ENCODE results near the gene SLC16A4. TPM values are rescaled to one million over a fixed set of nuclear protein-coding genes. Genes with fewer than 3 reads are reported as not detected.
A peak's percentile ranks its signal among the peaks of the same experiment; 100 is the strongest.
"Not testable (repeated sequence)": the region's sequence is repeated elsewhere in the genome, so short reads cannot be mapped to it uniquely, and the experiment has no call there.

Gene SLC16A4
- total RNA-seq, 1 donor from 2014 or later = 7.2 TPM

GRCh38 chr1:110403805-110404204 is 13.0 kb upstream of the SLC16A4 start:
- no peak overlapping the region for H3K4me3 Mint-ChIP-seq (ENCODE audit: unreplicated experiment)
- no peaks in the 10 kb centered on the region for H3K27me3 Mint-ChIP-seq (ENCODE audit: unreplicated experiment)
- peaks cover 9% of the 10 kb centered on the region for H3K36me3 Mint-ChIP-seq (ENCODE audit: low read depth, unreplicated experiment)
- no peak for DNase-seq (ENCODE audit: low spot score)
- H3K4me1 Mint-ChIP-seq (ENCODE audit: unreplicated experiment) = peaks cover 12% of the 10 kb centered on the region
- H3K27ac Mint-ChIP-seq (ENCODE audit: unreplicated experiment) = peak overlapping the region; percentile 36
- H3K9me3 Mint-ChIP-seq (ENCODE audit: unreplicated experiment) = no peaks in the 10 kb centered on the region
- TF ChIP-seq, protein P1, sequence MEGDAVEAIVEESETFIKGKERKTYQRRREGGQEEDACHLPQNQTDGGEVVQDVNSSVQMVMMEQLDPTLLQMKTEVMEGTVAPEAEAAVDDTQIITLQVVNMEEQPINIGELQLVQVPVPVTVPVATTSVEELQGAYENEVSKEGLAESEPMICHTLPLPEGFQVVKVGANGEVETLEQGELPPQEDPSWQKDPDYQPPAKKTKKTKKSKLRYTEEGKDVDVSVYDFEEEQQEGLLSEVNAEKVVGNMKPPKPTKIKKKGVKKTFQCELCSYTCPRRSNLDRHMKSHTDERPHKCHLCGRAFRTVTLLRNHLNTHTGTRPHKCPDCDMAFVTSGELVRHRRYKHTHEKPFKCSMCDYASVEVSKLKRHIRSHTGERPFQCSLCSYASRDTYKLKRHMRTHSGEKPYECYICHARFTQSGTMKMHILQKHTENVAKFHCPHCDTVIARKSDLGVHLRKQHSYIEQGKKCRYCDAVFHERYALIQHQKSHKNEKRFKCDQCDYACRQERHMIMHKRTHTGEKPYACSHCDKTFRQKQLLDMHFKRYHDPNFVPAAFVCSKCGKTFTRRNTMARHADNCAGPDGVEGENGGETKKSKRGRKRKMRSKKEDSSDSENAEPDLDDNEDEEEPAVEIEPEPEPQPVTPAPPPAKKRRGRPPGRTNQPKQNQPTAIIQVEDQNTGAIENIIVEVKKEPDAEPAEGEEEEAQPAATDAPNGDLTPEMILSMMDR (IDR thresholded peaks at IDR 0.05; ENCODE audit: unreplicated experiment) = no peak

DNA sequence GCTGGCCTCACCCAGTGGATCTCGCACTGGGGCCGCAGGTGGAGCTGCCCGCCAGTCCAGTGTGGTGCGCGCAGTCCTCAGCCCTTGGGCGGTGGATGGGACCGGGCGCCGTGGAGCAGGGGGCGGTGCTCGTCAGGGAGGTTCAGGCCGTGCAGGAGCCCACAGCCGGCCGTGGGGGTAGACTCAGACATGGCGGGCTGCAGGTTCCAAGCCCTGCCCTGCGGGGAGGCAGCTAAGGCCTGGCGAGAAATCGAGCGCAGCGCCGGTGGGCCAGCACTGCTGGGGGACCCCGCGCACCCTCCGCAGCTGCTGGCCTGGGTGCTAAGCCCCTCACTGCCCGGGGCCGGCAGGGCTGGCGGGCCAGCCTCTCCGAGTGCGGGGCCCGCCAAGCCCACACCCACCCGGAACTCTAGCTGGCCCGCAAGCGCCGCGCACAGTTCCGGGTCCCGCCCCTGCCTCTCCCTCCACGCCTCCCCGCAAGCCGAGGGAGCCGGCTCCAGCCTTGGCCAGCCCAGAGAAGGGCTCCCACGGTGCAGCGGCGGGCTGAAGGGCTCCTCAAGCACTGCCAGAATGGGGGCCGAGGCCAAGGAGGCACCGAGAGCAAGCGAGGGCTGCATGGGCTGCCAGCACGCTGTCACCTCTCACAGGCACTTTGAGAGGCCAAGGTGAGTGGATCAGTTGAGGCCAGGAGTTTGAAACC is 5.6 kb upstream of the SLC16A4 start:
- not testable (repeated sequence) for H3K27me3 Mint-ChIP-seq (ENCODE audit: unreplicated experiment); H3K9me3 Mint-ChIP-seq (ENCODE audit: unreplicated experiment); H3K4me3 Mint-ChIP-seq (ENCODE audit: unreplicated experiment); H3K27ac Mint-ChIP-seq (ENCODE audit: unreplicated experiment); H3K4me1 Mint-ChIP-seq (ENCODE audit: unreplicated experiment); DNase-seq (ENCODE audit: low spot score)
- peaks cover 13% of the 10 kb centered on the region for H3K36me3 Mint-ChIP-seq (ENCODE audit: low read depth, unreplicated experiment)

DNA sequence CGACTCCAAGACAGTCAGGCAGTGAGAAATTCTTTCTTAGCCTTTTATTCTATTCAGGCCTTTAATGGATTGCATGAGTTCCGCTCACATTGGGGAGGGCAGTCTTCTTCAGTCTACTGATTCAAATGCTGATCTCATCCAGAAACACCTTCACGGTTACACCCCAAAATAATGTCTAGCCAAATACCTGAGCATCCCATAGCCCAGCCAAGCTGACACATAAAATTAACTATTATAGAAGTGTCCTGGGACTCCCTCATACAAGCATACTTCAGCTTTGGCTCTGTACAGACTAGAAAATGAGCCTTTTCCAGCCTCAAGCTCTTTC is 3.6 kb upstream of the SLC16A4 start:
- Mint-ChIP-seq H3K4me3 (ENCODE audit: unreplicated experiment) (no peak overlapping the region), H3K27ac (ENCODE audit: unreplicated experiment) (no peak overlapping the region), H3K27me3 (ENCODE audit: unreplicated experiment) (no peaks in the 10 kb centered on the region), H3K36me3 (ENCODE audit: low read depth, unreplicated experiment) (peaks cover 13% of the 10 kb centered on the region), H3K9me3 (ENCODE audit: unreplicated experiment) (no peaks in the 10 kb centered on the region), H3K4me1 (ENCODE audit: unreplicated experiment) (peaks cover 11% of the 10 kb centered on the region)
- TF ChIP-seq, protein P1 (IDR thresholded peaks at IDR 0.05; ENCODE audit: unreplicated experiment) = no peak
- DNase-seq (ENCODE audit: low spot score) = no peak

DNA sequence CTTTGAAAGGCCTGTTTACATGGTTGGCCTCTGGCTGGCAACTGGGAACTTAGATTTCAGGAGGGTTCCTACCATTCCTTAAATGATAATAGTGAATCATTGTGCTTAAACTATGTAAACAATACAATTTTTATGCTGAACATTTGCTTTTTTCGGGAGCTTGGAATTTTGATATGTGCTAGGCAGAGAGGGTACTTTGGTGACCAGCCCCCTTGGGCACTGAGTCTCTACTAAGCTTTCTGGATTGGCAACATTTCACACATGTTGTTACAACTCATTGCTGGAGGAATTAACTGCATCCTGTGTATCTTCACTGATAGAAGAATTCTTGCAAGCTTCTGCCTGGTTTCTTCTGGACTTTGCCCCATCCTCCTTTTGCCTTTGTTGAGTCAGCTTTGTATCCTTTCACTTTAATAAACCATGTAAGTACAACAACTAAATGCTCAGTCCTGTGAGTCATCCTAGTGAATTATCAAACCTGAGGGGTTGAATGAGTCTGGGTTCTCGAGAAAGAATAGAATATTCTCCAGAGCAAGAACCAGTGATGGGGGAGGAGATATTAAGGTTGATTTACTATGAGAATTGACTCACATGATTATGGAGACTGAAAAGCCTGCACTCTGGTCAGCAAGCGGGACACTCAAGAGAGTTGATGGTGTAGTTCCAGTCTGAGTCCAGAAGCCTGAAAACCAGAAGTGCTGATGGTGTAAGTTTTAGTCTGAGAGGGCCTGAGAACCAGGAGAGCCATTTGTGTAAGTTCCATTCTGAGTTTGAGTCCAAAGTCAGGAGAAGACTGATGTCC is 3.1 kb upstream of the SLC16A4 start:
- H3K9me3 Mint-ChIP-seq (ENCODE audit: unreplicated experiment) = no peaks in the 10 kb centered on the region

DNA sequence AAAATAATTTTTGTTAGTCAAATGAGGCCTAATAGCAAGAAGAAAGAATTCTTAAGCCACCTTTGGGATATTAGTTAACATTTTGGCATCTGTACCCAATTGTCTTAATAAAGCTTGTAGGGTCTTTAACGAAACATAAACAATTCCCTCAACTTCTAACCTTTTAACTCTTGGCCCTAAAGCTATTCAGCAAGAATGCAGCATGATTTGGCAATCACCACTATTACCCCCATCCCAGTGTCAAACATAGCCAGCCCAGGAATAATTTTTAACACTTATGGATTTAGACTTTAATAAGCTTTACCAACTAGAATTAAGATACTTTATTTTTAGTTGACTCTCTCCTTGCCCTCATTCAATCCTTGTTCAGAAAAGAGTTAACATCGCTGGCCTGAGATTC is 2.5 kb upstream of the SLC16A4 start:
- peaks cover 11% of the 10 kb centered on the region for H3K4me1 Mint-ChIP-seq (ENCODE audit: unreplicated experiment)
- H3K4me3 Mint-ChIP-seq (ENCODE audit: unreplicated experiment) = no peak overlapping the region
- no peaks in the 10 kb centered on the region for H3K9me3 Mint-ChIP-seq (ENCODE audit: unreplicated experiment)
- no peak overlapping the region for H3K27ac Mint-ChIP-seq (ENCODE audit: unreplicated experiment)
- no peak for DNase-seq (ENCODE audit: low spot score)
- H3K36me3 Mint-ChIP-seq (ENCODE audit: low read depth, unreplicated experiment) = peaks cover 11% of the 10 kb centered on the region
- TF ChIP-seq, protein P1 (IDR thresholded peaks at IDR 0.05; ENCODE audit: unreplicated experiment) = no peak
- H3K27me3 Mint-ChIP-seq (ENCODE audit: unreplicated experiment) = no peaks in the 10 kb centered on the region

More for the DNA sequence above, 3.1 kb upstream of the SLC16A4 start:
- Mint-ChIP-seq H3K27me3 (ENCODE audit: unreplicated experiment) (no peaks in the 10 kb centered on the region), H3K4me1 (ENCODE audit: unreplicated experiment) (peaks cover 11% of the 10 kb centered on the region), H3K4me3 (ENCODE audit: unreplicated experiment) (no peak overlapping the region), H3K27ac (ENCODE audit: unreplicated experiment) (no peak overlapping the region), H3K36me3 (ENCODE audit: low read depth, unreplicated experiment) (peaks cover 13% of the 10 kb centered on the region)
- no peak for DNase-seq (ENCODE audit: low spot score)
- TF ChIP-seq, protein P1 (IDR thresholded peaks at IDR 0.05; ENCODE audit: unreplicated experiment) = no peak

Data from endothelial cell (in vitro differentiated cells).